Limb (tissue), 2 donors: ENCODE measurements around the gene COPS7B.
A peak's percentile ranks its signal among the peaks of the same experiment; 100 is the strongest.
"Not testable (repeated sequence)": the region's sequence is repeated elsewhere in the genome, so short reads cannot be mapped to it uniquely, and the experiment has no call there.

Source experiments
- DNase-seq, 2 donors: peaks; one replicate each; pipeline ENCODE4 v3.0.0-alpha.2; 2016; ENCODE audit errors: extremely low spot score in 2 of 2

The COPS7B gene

DNA sequence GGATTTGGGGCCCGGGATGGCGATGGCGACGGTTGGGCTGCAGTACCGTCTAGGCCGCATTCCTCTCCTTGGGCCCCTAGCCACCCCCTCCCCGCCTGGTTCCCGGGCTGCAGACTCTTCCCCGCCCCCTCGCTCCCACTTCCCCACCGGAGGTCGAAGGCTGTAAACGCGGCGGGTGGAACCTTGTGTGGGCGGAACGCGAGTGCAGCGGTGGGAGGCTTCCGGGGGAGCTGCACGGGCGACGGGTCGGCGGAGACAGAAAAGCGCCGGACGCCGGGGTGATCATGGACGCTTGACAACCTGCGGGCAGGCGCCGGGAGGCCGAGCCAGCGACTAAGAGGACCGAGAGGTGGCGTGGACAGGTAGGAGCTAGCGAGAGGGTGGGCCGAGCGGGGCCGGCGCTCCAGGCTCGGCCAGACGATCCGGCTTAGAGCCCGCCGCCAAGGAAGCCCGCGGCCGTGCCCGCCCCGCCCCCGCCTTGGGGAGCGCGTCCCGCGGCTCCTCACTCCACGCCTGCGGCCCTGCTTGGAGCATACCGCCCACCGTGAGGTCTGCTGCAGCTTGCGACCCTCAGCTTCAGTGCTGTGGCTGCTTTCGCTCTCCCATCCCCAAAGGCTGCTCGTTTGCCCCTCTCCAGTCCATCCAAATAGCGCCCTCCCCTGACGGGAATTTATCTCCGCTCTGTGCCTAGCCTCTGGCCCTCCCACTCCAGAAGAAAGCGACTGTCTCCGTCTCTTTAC is at the start of gene COPS7B:
TSS of gene COPS7B (plus strand) at position 269 of the 740 bp plus-strand sequence. CDS start 2,126 bp downstream, outside the sequence.
- peak; percentile 85 to 93 for DNase-seq

- no peak for DNase-seq
Observed at GRCh38 chr2:231737761-231738160, 48.5 kb upstream of the COPS7B start.

DNA sequence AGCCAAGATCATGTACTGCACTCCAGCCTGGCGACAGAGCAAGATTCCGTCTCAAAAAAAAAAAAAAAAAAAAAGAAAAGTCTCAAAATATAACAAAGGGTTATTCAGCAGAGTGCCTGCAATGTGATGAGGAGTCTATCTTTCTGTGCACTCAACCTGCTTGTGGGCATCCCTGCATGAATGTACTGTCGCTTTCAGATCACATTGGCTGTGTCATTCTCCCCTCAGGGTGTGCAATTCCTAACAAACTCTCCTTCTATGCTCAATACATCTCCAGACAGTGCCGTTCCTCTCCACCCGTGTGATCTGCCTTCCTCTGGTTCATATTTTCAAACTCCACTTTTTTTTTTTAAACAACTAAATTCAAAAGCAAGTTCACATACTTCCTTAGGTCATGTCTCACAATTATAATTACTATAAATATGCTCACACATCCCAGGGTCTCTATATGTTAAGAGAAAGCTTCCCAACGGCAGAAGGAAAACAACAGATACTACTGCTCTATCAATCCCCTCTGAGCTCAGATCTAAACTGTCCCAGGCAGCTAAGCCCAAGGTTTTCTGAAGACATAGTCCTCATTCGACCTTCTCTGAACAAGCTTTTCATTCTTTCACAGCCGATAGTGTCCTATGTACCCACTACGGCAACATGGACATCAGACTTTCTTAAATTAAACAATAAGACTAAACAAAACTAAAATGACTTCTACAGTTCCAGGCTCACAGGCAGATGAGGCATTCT is 42.7 kb upstream of the COPS7B start:
- DNase-seq = no peak

- no peak for DNase-seq
Observed at GRCh38 chr2:231745303-231746038, 40.8 kb upstream of the COPS7B start.

DNA sequence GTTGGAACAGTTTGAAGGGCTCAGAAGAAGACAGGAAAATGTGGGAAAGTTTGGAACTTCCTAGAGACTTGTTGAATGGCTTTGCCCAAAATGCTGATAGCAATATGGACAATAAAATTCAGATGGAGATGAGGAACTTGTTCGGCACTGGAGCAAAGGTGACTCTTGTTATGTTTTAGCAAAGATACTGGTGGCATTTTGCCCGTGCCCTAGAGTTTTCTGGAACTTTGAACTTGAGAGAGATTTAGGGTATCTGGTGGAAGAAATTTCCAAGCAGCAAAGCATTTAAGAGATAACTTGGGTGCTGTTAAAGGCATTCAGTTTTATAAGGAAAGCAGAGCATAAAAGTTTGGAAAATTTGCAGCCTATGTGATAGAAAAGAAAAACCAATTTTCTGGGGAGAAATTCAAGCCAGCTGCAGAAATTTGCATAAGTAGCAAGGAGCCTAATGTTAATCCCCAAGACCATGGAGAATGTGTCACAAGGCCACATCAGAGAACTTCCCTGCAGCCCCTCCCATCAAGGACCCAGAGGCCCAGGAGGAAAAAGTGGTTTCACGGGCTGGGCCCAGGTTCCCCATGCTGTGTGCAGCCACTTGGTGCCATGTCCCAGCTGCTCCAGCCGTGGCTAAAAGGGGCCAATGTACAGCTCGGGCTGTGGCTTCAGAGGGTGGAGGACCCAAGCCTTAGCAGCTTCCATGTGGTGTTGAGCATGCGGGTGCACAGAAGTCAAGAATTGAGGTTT is 37.9 kb upstream of the COPS7B start:
- not testable (repeated sequence) for DNase-seq

DNA sequence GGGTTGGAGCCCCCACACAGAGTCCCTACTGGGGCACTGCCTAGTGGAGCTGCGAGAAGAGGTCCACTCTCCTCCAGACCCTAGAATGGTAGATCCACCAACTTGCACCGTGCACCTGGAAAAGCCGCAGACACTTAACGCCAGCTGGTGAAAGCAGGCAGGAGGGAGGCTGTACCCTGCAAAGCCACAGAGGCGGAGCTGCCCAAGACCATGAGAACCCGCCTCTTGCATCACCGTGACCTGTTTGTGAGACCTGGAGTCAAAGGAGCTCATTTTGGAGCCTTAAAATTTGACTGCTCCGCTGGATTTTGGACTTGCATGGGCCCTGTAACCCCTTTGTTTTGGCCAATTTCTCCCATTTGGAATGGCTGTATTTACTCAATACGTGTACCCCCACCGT is 37.2 kb upstream of the COPS7B start:
- not testable (repeated sequence) for DNase-seq

DNA sequence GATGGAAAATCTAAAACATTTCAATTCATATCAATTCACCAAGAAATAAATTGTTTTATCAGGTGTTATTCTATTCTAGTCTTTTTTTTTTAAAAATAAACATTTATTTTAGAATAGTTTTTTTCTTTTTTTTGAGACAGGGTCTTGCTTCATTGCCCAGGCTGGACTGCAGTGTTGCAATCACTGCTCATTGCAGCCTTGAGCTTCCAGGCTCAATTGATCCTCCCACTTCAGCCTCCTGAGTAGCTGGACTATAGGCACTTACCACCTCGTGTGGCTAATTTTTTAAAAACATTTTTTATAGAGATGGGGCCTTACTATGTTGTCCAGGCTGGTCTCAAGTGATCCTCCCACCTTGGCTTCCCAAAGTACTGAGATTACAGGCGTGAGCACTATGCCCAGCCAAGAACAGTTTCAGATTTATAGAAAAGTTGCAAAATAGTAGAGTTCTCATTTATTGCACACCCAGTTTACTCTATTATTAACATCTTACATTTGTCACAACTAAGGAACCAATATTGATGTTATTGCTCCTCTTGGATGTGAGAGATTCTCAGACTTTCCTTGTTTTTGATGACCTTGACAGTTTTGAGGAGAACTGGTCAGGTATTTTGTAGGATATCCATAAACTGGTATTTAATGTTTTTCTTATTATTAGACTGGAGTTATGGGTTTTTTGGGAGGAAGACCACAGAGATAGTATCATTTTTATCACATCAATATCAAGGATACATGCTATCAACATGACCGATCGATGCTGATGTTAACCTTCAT is 35.0 kb upstream of the COPS7B start:
- no peak for DNase-seq

- DNase-seq = no peak
Observed at GRCh38 chr2:231752061-231752460, 34.2 kb upstream of the COPS7B start.

GRCh38 chr2:231761735-231762134 is 24.5 kb upstream of the COPS7B start:
- no peak for DNase-seq

DNA sequence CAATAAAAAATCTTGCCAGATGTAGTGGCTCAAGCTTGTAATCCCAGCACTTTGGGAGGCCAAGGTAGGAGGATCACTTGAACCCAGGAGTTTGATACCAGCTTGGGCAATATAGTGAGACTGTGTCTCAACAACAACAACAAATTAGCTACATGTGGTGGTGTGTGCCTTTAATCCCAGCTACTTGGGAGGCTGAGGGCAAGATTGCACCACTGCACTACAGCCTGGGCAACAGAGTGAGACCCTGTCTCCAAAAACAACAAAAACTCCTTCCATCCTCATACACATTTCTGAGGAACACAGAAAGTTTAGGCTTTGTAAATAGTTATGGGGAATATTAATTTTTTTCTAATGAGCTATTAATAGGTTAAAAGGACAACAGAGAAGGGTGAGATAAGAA is 22.1 kb upstream of the COPS7B start:
- no peak for DNase-seq

DNA sequence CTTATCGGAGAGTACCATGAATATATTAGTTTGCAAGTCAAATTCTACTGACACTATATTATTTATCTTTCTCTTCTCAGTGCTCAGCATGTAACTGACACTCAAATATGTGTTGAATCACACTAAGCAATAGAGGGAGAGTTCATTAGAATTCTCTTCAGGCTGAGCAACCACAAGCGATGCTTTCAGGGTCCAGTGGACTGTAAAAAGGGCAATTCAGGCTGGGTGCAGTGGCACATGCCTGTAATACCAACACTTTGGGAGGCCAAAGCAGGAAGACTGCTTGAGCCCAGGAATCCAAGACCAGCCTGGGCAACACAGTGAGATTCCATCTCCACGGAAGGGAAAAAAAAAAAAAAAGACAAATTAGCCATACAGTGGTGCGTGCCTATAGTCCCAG is 21.5 kb upstream of the COPS7B start:
- no peak for DNase-seq

- no peak for DNase-seq
Observed at GRCh38 chr2:231765496-231765929, 20.7 kb upstream of the COPS7B start.

DNA sequence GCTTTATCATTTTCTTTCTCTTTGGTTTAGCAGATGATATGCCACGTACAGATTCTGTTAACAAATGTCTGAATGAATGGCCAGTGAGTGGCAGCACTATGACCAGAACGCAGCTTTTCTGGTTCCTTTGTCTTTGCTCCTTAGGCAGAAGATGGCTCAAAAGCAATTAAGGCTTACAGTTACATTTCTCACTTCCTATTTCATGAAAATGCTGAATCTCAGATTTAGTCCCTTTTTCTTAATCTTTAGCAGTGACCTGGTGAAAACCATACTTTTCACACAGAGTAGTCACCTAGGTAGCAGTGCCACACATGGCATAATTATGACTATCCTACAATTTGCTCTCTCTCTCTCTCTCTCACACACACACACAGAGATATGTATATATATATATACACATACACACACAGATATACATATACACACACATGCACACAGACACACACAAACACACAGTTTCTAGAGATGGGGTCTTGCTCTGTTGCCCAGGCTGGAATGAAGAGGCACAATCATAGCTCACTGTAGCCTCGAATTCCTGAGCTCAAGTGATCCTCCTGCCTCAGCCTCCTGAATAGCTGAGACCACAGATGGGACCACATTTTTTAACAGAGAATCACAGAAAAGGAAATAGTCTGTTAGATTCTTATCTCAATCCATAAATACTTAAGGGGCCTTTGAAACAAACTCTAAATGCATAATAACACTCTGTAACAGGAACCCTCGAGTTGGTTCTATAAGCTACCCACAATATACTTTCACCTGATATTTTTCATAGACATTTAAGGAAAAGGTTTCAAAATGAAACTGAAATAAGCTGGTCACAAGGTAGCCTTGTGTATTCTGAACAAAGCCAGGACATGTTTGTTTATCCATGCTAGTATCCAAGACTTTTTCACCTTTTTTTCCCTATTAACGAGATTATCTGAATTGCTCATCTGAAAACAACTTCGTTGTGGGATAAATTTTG is 16.8 kb upstream of the COPS7B start:
- no peak for DNase-seq

DNA sequence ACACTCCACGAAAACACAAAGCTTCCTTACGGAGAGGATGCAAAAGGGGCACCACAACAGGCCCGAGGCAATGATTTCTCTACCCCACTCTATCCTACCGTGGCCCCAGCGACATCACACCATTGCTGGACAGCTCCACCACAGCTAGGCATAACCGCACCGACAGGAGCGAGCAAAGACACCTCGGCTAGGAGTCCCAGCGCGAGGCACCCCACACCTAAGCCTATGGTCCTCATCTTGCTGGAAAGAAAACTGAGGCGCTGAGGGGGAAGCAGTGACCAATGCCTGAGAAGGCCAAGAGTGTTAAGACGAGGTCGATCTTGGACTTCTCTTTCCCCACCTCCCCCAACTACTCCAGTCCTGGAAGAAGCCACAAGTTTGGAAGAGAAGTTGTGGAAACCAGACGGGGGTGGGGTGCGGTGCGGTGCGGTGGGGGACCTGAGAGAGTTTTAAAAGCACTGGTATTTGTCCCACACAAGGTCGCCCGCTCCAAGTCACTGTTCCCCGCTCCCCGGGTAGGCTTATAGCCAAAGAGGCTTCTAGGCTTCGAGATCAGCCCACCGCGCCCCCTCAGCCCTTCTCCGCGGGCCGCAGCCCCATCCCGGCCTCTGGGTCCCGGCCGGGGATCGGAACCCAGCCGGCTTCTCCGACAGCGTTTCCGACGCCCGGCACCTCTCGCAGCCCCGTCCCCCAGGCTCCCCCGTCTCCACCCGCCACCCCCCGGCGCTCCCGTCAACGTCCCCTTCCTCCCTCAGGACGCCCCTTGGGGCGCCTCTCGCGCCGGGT is 5.9 kb upstream of the COPS7B start:
- peak in 1 of 2 donors; percentile 42 for DNase-seq

DNA sequence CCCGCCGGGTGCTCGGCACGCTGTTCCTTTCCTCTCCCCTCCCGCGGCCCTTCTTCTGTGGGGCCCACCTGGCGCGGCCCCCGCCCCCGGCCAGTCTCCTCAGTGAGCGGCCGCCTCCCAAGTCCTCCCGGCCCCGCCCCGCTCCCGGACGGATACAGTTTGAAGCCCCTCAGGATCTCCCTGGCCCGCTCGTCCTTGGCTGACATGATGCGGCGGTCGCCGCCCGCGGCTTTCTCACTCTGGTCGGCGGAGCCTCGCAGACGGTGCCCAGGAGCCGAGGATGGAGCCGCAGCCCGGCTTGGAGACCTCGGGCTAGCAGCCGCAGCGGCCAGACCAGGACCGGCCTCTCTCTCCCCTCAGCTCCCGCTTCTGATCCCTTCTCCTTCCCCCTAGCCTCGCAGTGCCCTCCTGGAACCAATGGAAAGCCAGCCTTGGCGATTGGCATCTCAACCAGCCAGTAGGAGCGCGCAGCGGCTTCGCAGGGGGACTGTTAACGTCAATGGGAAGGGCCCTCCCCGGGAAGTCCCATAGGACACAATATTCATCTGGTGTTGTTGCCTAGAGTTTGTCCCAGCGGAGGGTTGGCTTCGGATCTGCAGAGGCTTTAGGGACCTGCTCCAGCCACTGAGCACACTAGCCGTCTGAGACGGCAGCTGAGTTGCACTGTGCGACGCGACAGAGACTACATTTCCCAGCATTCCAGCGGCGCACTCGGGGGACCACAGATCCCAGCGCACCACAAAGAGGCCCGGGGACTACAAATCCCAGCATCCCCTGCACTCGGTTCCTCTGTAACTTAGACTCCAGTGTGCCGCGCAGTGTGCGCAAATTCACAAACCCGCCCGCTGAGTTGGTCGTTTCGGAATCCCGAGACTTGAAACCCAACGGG is 5.1 kb upstream of the COPS7B start, which contains the start of gene PDE6D:
TSS of gene PDE6D (minus strand) at position 374 of the 889 bp plus-strand sequence. CDS start at position 206, 168 bp downstream.
- DNase-seq = peak; percentile 97 to 99

GRCh38 chr2:231781798-231782726 is 4.2 kb upstream of the COPS7B start:
- no peak for DNase-seq
